Measurements from ENCODE around the gene CMSS1.

The CMSS1 gene

DNA sequence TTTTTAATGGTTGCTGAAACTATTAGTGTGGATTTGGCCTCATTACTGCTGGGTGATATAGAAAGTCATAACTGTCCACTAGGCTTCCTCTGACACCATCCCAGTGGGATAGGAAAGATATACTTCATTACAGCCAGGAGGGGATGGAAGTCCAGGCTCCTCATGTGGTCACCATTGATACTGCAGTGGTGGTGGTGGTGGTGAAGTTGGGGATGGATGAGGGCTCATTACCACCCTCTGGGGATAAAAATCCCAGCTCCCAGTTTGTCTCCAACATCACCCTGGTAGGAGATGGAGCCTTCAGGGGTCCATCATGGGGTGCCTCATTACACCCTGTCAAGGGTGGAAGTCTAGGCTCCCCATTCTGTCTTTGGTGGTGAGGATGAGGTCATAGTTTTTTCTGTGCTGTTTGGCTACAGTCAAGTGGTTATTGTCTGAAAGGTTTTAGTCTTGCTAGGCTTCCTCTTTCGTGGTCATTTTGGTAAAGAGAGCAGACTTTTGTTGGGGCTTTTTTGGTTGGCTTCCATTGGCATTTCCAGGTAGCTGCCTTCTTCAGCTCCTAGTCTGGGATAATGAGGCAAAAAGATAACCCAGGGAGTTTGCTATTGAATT is 326.7 kb downstream of the CMSS1 start:
- no peak for DNase-seq (ENCODE audit: low read depth)

DNA sequence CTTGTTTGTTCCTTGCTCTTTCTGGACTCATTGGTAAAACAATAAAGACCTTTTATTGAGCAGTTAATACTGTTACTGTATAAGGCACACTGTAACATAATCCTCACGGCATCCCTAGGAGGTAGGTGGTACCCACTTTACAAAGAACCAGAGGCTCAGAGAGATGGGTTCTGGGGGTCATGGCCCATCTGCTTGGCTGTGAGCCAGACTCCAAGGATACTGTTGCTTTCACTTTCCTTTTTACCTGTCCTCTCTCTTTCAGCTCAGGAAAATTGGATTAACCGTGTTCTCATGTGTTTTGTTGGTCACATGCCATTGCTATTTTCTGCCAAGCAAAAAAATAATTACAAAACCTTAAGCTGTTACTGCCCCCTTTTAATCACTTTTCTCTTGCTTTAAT is 331.5 kb downstream of the CMSS1 start:
- DNase-seq (ENCODE audit: low read depth), result no peak
- H3K4me3 ChIP-seq (ENCODE audit: control insufficient read depth, low read depth, low read length), result no peak overlapping the region
- TF ChIP-seq, protein P1, sequence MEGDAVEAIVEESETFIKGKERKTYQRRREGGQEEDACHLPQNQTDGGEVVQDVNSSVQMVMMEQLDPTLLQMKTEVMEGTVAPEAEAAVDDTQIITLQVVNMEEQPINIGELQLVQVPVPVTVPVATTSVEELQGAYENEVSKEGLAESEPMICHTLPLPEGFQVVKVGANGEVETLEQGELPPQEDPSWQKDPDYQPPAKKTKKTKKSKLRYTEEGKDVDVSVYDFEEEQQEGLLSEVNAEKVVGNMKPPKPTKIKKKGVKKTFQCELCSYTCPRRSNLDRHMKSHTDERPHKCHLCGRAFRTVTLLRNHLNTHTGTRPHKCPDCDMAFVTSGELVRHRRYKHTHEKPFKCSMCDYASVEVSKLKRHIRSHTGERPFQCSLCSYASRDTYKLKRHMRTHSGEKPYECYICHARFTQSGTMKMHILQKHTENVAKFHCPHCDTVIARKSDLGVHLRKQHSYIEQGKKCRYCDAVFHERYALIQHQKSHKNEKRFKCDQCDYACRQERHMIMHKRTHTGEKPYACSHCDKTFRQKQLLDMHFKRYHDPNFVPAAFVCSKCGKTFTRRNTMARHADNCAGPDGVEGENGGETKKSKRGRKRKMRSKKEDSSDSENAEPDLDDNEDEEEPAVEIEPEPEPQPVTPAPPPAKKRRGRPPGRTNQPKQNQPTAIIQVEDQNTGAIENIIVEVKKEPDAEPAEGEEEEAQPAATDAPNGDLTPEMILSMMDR (conservative IDR thresholded peaks at IDR 0.05; ENCODE audit: control insufficient read depth, insufficient read depth, low read depth, low read length), result no peak

More for the DNA sequence above, 326.7 kb downstream of the CMSS1 start:
- no peak overlapping the region for H3K4me3 ChIP-seq (ENCODE audit: control insufficient read depth, low read depth, low read length)
- TF ChIP-seq, protein P1 (conservative IDR thresholded peaks at IDR 0.05; ENCODE audit: control insufficient read depth, insufficient read depth, low read depth, low read length), result no peak

DNA sequence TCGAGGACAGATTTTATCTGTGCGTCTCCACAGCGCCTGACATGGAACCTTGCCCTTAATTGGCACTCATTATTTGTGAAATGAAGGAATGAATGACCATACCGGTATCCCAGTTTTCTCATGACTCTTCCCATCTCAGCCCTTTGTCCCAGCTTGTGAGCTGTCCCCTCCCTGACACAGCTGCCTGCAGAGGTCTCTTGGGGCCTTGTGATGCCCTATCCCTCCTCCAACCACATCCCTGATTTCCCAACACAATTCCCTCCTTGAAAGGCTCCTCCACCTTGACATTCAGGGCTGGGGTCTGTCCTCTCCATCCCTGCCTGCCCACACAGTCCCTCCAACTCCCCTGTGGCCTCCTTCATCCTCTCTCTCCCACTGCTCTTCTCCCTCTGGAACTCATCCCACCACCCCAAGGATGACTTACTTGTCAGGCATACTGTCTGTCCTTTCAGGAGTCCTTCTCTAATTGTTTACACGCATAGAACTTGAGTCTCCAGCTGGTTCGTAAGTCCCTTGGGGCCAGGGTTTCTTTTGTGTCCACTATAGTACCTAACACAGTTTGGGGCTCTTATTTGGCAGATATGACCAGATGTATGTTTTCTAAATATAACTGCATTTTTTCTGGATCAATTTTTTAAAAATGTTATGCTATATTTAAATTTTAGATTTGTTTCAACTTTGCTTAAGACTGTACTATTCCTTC is 332.2 kb downstream of the CMSS1 start:
- DNase-seq (ENCODE audit: low read depth), result peak; percentile 25
- TF ChIP-seq, protein P1 (conservative IDR thresholded peaks at IDR 0.05; ENCODE audit: control insufficient read depth, insufficient read depth, low read depth, low read length), result no peak
- no peak overlapping the region for H3K4me3 ChIP-seq (ENCODE audit: control insufficient read depth, low read depth, low read length)

DNA sequence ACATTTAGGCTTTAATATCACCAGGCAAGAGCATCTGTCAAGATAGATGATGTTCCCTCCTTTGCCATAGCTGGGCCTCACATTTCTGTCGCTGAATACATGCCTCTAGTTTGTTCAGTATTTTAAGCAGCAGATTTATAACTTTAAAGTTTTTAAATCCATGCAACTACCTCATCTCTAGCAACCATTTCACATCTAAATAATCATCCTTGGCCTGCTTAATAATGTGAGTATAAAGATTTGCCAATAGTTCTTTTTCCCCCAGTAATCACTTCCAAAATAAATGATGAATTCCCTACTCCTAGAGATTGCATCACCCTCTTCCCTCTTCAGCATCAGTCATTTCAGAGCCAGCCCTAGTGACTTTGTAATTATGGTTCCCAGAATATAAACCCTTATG is 332.8 kb downstream of the CMSS1 start:
- TF ChIP-seq, protein P1 (conservative IDR thresholded peaks at IDR 0.05; ENCODE audit: control insufficient read depth, insufficient read depth, low read depth, low read length), result no peak
- peak; percentile 74 for DNase-seq (ENCODE audit: low read depth)
- no peak overlapping the region for H3K4me3 ChIP-seq (ENCODE audit: control insufficient read depth, low read depth, low read length)

DNA sequence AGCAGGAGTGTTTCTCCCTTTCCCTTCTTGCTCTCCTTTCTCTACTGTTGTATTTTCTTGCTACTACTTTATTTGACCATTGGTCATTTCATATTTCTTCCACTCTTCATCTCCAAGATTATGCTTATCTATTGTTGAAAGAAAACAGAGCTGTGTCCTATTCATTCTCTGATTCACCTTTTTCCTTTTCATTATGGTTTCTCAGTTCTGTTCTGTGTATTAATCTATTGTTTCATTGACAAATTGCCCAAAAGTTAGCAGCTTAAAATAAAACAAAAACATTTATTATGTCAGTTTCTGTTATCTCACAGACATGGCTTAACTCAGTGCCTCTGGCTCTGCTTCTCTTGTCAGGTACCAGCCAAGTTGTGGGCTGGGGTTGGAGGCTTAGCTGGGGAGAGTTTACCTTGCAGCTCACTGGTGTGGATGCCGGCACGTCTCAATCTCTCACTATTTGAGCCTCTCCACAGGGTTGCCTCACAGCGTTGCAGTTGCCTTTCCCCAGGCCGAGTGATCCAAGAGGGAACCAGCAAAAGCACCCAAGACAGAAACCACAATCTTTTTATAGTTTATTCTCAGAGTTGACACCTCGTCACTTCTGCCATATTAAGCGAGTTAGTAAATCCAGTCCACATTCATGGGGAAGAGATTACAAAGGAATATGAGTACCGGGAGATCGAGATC is 333.5 kb downstream of the CMSS1 start:
- DNase-seq (ENCODE audit: low read depth), result no peak
- H3K4me3 ChIP-seq (ENCODE audit: control insufficient read depth, low read depth, low read length), result no peak overlapping the region
- TF ChIP-seq, protein P1 (conservative IDR thresholded peaks at IDR 0.05; ENCODE audit: control insufficient read depth, insufficient read depth, low read depth, low read length), result no peak

DNA sequence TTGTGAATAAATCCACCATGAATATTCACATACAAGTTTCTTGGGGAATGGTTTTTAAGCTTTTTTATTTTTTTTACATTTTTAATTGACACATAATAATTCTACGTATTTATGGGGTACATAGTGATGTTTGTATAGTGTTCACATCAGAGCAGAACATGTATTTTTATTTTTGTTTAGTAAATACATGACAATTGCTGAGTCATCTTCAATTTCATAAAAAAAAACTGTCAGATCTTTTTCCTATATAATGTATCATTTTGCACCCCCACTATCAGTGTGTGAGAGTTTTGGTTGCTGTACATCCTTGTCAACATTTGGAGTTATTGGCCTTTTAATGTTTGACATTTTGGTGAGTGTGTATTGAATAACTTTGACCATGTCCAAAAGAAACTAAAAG is 336.5 kb downstream of the CMSS1 start:
- H3K4me3 ChIP-seq (ENCODE audit: control insufficient read depth, low read depth, low read length), result no peak overlapping the region
- TF ChIP-seq, protein P1 (conservative IDR thresholded peaks at IDR 0.05; ENCODE audit: control insufficient read depth, insufficient read depth, low read depth, low read length), result no peak
- DNase-seq (ENCODE audit: low read depth), result no peak
